ENCODE data around the gene CMSS1.

Gene CMSS1

GRCh38 chr3:100124201-100124761 is 306.6 kb downstream of the CMSS1 start:
- no peaks in the 10 kb centered on the region for H3K36me3 ChIP-seq (replicated peaks; ENCODE audit: insufficient read depth, low read length)

GRCh38 chr3:100125161-100125938 is 307.7 kb downstream of the CMSS1 start:
- H2AFZ ChIP-seq (ENCODE audit: low read length): no peak overlapping the region
- H3K4me2 ChIP-seq (ENCODE audit: low read depth, low read length): no peak overlapping the region
- H3K9ac ChIP-seq (ENCODE audit: low read length): no peak overlapping the region
- H3K4me3 ChIP-seq (ENCODE audit: low read length): no peak overlapping the region
- no peaks in the 10 kb centered on the region for H3K4me1 ChIP-seq (ENCODE audit: low read length)
- H3K79me2 ChIP-seq (ENCODE audit: low read length): no peaks in the 10 kb centered on the region
- H3F3A ChIP-seq (ENCODE audit: insufficient read depth, low read length): no peaks in the 10 kb centered on the region
- DNase-seq: no peak
- no peaks in the 10 kb centered on the region for H3K36me3 ChIP-seq (replicated peaks; ENCODE audit: insufficient read depth, low read length)
- no peaks in the 10 kb centered on the region for H3K27me3 ChIP-seq (replicated peaks; ENCODE audit: insufficient read depth, low read length)
- H3K9me3 ChIP-seq (replicated peaks; ENCODE audit: insufficient read depth, low read length): no peaks in the 10 kb centered on the region
- H3K27ac ChIP-seq (ENCODE audit: low read length): no peak overlapping the region
- no peak for TF ChIP-seq EZH2phosphoT487 (IDR thresholded peaks at IDR 0.05; ENCODE audit: low read length)
- TF ChIP-seq EZH2 (optimal IDR thresholded peaks at IDR 0.05; ENCODE audit: low read depth, low read length): no peak
- no peak for TF ChIP-seq CTCF (IDR thresholded peaks at IDR 0.05; ENCODE audit: low read length)
- no peaks in the 10 kb centered on the region for H4K20me1 ChIP-seq (ENCODE audit: insufficient read depth, low read length)
- no peaks in the 10 kb centered on the region for H3K9me2 ChIP-seq (replicated peaks; ENCODE audit: insufficient read depth, low read length)

More at GRCh38 chr3:100124201-100124761, 306.6 kb downstream of the CMSS1 start:
- TF ChIP-seq CTCF (IDR thresholded peaks at IDR 0.05; ENCODE audit: low read length) (no peak), EZH2 (optimal IDR thresholded peaks at IDR 0.05; ENCODE audit: low read depth, low read length) (no peak), EZH2phosphoT487 (IDR thresholded peaks at IDR 0.05; ENCODE audit: low read length) (no peak)
- H3K27me3 ChIP-seq (replicated peaks; ENCODE audit: insufficient read depth, low read length): no peaks in the 10 kb centered on the region
- no peak overlapping the region for H3K4me2 ChIP-seq (ENCODE audit: low read depth, low read length)
- H3K27ac ChIP-seq (ENCODE audit: low read length): no peak overlapping the region
- no peak overlapping the region for H3K4me3 ChIP-seq (ENCODE audit: low read length)
- H3K9me2 ChIP-seq (replicated peaks; ENCODE audit: insufficient read depth, low read length): no peaks in the 10 kb centered on the region
- H3K4me1 ChIP-seq (ENCODE audit: low read length): no peaks in the 10 kb centered on the region
- no peaks in the 10 kb centered on the region for H4K20me1 ChIP-seq (ENCODE audit: insufficient read depth, low read length)
- H3F3A ChIP-seq (ENCODE audit: insufficient read depth, low read length): no peaks in the 10 kb centered on the region
- no peak overlapping the region for H2AFZ ChIP-seq (ENCODE audit: low read length)
- H3K9me3 ChIP-seq (replicated peaks; ENCODE audit: insufficient read depth, low read length): no peaks in the 10 kb centered on the region
- no peaks in the 10 kb centered on the region for H3K79me2 ChIP-seq (ENCODE audit: low read length)
- H3K9ac ChIP-seq (ENCODE audit: low read length): no peak overlapping the region
- DNase-seq: no peak

GRCh38 chr3:100127792-100128191 is 310.1 kb downstream of the CMSS1 start:
- no peak overlapping the region for H3K9ac ChIP-seq (ENCODE audit: low read length)
- H3K9me3 ChIP-seq (replicated peaks; ENCODE audit: insufficient read depth, low read length): no peaks in the 10 kb centered on the region
- H3K9me2 ChIP-seq (replicated peaks; ENCODE audit: insufficient read depth, low read length): no peaks in the 10 kb centered on the region
- H4K20me1 ChIP-seq (ENCODE audit: insufficient read depth, low read length): no peaks in the 10 kb centered on the region
- H3K79me2 ChIP-seq (ENCODE audit: low read length): no peaks in the 10 kb centered on the region
- no peak for DNase-seq
- no peaks in the 10 kb centered on the region for H3K36me3 ChIP-seq (replicated peaks; ENCODE audit: insufficient read depth, low read length)
- H3F3A ChIP-seq (ENCODE audit: insufficient read depth, low read length): no peaks in the 10 kb centered on the region
- H2AFZ ChIP-seq (ENCODE audit: low read length): no peak overlapping the region
- no peaks in the 10 kb centered on the region for H3K4me1 ChIP-seq (ENCODE audit: low read length)
- TF ChIP-seq EZH2phosphoT487 (IDR thresholded peaks at IDR 0.05; ENCODE audit: low read length) (no peak), EZH2 (optimal IDR thresholded peaks at IDR 0.05; ENCODE audit: low read depth, low read length) (no peak), CTCF (IDR thresholded peaks at IDR 0.05; ENCODE audit: low read length) (no peak)
- no peaks in the 10 kb centered on the region for H3K27me3 ChIP-seq (replicated peaks; ENCODE audit: insufficient read depth, low read length)
- H3K4me2 ChIP-seq (ENCODE audit: low read depth, low read length): no peak overlapping the region
- no peak overlapping the region for H3K27ac ChIP-seq (ENCODE audit: low read length)
- no peak overlapping the region for H3K4me3 ChIP-seq (ENCODE audit: low read length)

All from MM.1S (cell line).